Measurements from ENCODE around the gene MACF1. TPM values are rescaled to one million over a fixed set of nuclear protein-coding genes. Genes with fewer than 3 reads are reported as not detected.

Gene MACF1
- polyA plus RNA-seq, 1 of the 3 experiments (the other 2 are of a cell fraction) = 37.6 TPM

DNA sequence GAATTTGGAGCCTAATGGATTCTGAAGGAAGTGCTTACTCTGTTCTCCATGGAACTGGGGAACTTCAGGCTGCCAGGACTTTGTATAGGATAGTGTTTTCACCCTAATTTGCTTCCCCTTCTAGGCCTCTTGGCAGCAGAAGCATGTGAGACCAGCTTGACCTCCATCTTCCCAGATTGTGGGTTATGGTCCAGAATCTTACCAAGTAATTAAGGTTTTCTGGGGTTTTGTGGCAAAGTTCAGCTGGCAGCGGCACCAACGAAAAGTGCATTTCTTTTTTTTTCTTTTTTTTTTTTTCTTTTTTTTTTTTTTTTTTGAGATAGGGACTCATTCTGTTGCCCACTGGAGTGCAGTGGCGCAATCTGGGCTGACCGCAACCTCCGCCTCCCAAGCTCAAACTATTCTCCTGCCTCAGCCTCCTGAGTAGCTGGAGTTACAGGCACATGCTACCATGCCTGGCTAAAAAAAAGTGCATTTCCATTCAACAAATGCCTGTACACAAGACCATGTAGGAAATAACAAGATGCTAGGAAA is 283.6 kb downstream of the MACF1 start:
- no peak for DNase-seq
- Histone ChIP-seq H3K9me2 (no peaks in the 10 kb centered on the region), H3K9me3 (no peaks in the 10 kb centered on the region), H4K20me1 (ENCODE audit: insufficient read depth) (no peaks in the 10 kb centered on the region), H3K9ac (no peak overlapping the region), H3K27me3 (ENCODE audit: insufficient read depth) (no peaks in the 10 kb centered on the region; the same call in 1 of the 2 replicates), H3K4me1 (ENCODE audit: control insufficient read depth in 1 of 2, insufficient read depth in 2 of 2, low read depth in 1 of 2, low read length in 1 of 2) (no peaks in the 10 kb centered on the region; a peak in 1 of 4 replicates), H3F3A (replicated peaks; ENCODE audit: insufficient read depth) (peaks cover 41% of the 10 kb centered on the region), H2AFZ (ENCODE audit: low read depth) (no peak overlapping the region), H3K27ac (ENCODE audit: low read depth in 2 of 2, low read length in 1 of 2) (no peak overlapping the region), H3K79me2 (ENCODE audit: insufficient read depth) (no peaks in the 10 kb centered on the region), H3K4me3 (ENCODE audit: low read depth in 2 of 2, low read length in 1 of 2) (no peak overlapping the region), H3K36me3 (replicated peaks in 1 of 2; ENCODE audit: control insufficient read depth in 1 of 2, insufficient read depth in 2 of 2, low read length in 1 of 2) (peaks cover 37 to 44% of the 10 kb centered on the region in 2 experiments), H3K4me2 (no peak overlapping the region)
- TF ChIP-seq TAF1 (IDR thresholded peaks at IDR 0.05; ENCODE audit: borderline replicate concordance, low read depth, low read length) (no peak), MXI1 (IDR thresholded peaks at IDR 0.05; ENCODE audit: low read depth, low read length) (no peak), ELF1 (IDR thresholded peaks at IDR 0.05) (no peak), RFX5 (IDR thresholded peaks at IDR 0.05; ENCODE audit: low read length) (no peak), NFIC (IDR thresholded peaks at IDR 0.05; ENCODE audit: borderline replicate concordance) (no peak), SMC3 (IDR thresholded peaks at IDR 0.05; ENCODE audit: low read depth, low read length) (no peak), NRF1 (IDR thresholded peaks at IDR 0.05; ENCODE audit: low read depth, low read length) (no peak), YY1 (IDR thresholded peaks at IDR 0.05; ENCODE audit: low read depth) (no peak), FOXM1 (IDR thresholded peaks at IDR 0.05; ENCODE audit: low read depth) (no peak), EZH2phosphoT487 (IDR thresholded peaks at IDR 0.05; ENCODE audit: borderline replicate concordance, low read depth) (no peak)
- TF ChIP-seq, protein P1, sequence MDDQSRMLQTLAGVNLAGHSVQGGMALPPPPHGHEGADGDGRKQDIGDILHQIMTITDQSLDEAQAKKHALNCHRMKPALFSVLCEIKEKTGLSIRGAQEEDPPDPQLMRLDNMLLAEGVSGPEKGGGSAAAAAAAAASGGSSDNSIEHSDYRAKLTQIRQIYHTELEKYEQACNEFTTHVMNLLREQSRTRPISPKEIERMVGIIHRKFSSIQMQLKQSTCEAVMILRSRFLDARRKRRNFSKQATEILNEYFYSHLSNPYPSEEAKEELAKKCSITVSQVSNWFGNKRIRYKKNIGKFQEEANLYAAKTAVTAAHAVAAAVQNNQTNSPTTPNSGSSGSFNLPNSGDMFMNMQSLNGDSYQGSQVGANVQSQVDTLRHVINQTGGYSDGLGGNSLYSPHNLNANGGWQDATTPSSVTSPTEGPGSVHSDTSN (IDR thresholded peaks at IDR 0.05) = no peak
- TF ChIP-seq, protein P2, sequence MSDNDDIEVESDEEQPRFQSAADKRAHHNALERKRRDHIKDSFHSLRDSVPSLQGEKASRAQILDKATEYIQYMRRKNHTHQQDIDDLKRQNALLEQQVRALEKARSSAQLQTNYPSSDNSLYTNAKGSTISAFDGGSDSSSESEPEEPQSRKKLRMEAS (IDR thresholded peaks at IDR 0.05; ENCODE audit: low read depth) = no peak
- TF ChIP-seq, protein P3, sequence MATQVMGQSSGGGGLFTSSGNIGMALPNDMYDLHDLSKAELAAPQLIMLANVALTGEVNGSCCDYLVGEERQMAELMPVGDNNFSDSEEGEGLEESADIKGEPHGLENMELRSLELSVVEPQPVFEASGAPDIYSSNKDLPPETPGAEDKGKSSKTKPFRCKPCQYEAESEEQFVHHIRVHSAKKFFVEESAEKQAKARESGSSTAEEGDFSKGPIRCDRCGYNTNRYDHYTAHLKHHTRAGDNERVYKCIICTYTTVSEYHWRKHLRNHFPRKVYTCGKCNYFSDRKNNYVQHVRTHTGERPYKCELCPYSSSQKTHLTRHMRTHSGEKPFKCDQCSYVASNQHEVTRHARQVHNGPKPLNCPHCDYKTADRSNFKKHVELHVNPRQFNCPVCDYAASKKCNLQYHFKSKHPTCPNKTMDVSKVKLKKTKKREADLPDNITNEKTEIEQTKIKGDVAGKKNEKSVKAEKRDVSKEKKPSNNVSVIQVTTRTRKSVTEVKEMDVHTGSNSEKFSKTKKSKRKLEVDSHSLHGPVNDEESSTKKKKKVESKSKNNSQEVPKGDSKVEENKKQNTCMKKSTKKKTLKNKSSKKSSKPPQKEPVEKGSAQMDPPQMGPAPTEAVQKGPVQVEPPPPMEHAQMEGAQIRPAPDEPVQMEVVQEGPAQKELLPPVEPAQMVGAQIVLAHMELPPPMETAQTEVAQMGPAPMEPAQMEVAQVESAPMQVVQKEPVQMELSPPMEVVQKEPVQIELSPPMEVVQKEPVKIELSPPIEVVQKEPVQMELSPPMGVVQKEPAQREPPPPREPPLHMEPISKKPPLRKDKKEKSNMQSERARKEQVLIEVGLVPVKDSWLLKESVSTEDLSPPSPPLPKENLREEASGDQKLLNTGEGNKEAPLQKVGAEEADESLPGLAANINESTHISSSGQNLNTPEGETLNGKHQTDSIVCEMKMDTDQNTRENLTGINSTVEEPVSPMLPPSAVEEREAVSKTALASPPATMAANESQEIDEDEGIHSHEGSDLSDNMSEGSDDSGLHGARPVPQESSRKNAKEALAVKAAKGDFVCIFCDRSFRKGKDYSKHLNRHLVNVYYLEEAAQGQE (IDR thresholded peaks at IDR 0.05; ENCODE audit: low read depth, low read length) = no peak
- POLR2A ChIA-PET = no interaction called here
- CTCF ChIA-PET = interaction anchor here (0.9 to 2.2 kb wide), 3 partner anchors 10 to 390 kb away, joined by 3 to 5 read pairs (median 3); no protein-coding TSS in a partner anchor
- whole genome bisulfite sequencing (ENCODE audit: low lambda C conversion rate) = 95% methylated on average over 5 of the region's 5 CpGs

Measured in SK-N-SH (cell line).